PFSK-1 (cell line): ENCODE measurements around the gene SELENOO.

Experiments used
- FOXP2 ChIP-seq: optimal IDR thresholded peaks from 2 replicates; pipeline ENCODE3; 2011; ENCODE audit warnings: borderline replicate concordance, control low read depth, inconsistent platforms; ENCODE audit not compliant: insufficient read depth; ENCODE audit errors: extremely low read length, extremely low read depth
- POLR2AphosphoS5 ChIP-seq: IDR thresholded peaks from 2 replicates; pipeline ENCODE4 v1.6.1; 2012; ENCODE audit warnings: low read depth, mild to moderate bottlenecking, control low read depth, low read length, moderate library complexity
- REST ChIP-seq, 2 experiments: IDR thresholded peaks; 2 replicates each; pipeline versions ENCODE4 v1.6.1 to v1.8.0; 2011 to 2012; ENCODE audit warnings: low read depth in 2 of 2, low read length in 2 of 2, control low read depth in 1 of 2, inconsistent platforms in 1 of 2, mild to moderate bottlenecking in 1 of 2, moderate library complexity in 1 of 2; ENCODE audit not compliant: insufficient read depth in 1 of 2
- SIN3A ChIP-seq: IDR thresholded peaks from 2 replicates; pipeline ENCODE4 v1.6.1; 2012; ENCODE audit warnings: mild to moderate bottlenecking, low read length, moderate library complexity, borderline replicate concordance; ENCODE audit not compliant: insufficient read depth
- TAF1 ChIP-seq: IDR thresholded peaks from 2 replicates; pipeline ENCODE4 v1.6.1; 2012; ENCODE audit warnings: low read length, control low read depth, borderline replicate concordance; ENCODE audit not compliant: insufficient read depth

The SELENOO gene

DNA sequence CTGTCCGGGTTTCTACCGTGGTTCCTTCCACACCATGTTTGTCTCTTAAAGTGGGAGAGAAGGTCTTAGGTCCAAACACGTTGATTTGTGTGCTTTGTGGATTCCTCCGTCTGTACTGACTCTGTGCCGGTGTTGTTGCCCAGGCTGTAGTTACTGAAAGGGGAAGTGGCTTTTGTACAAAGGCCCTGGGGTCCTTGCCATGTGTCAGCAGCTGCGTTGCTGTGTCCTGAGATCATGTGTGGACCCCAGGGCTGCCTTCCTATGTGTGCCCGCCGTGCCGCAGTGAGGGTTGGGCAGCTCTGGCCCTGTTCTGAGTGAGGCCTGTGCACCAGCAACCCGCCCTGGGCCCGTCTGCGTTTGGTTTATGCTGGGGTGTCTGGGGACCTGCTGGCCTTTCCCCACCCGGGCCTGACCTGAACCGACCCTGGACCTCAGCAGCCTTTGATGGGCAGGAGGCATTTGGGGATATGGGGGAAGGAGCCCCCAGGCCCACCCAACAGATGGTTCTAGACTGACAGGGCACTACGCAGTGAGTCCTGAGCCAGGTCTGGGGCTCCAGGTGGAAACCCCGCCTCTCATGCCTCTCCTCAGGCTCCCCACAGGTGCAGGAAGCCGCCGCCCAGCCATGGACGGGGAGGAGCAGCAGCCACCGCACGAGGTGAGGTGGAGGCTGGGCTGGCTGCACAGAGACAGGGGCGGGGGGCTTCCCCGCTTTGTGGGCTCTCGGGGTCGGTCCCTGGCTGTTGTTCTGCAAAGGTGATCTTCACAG is 8.2 kb upstream of the SELENOO start:
- no peak for TF ChIP-seq SIN3A

DNA sequence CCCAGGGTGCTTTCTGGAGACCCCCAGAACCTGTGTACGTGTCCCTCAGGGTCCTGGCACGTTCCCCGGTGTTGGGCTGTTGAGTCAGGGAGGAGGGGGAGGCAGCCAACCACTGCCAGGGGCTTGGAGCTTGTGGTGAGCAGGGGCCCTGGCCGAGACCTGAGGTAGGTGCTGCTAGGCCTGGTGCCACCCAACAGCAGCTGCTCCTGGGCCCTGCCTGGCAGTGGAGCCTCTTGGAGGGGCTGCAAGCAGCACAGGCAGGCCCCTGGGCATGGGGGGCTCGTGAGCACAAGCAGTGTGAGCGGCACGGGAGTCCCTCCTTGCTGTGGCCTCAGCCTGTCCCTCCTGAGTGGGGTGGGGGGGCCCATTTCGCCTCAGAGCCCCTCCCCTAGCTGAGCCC is 7.2 kb upstream of the SELENOO start:
- no peak for TF ChIP-seq TAF1
- no peak for TF ChIP-seq POLR2AphosphoS5
- TF ChIP-seq FOXP2 = no peak
- no peak for TF ChIP-seq SIN3A
- no peak for TF ChIP-seq REST (IDR thresholded peaks at IDR 0.05; ENCODE audit: insufficient read depth in 1 of 2, low read depth in 2 of 2, low read length in 2 of 2)

DNA sequence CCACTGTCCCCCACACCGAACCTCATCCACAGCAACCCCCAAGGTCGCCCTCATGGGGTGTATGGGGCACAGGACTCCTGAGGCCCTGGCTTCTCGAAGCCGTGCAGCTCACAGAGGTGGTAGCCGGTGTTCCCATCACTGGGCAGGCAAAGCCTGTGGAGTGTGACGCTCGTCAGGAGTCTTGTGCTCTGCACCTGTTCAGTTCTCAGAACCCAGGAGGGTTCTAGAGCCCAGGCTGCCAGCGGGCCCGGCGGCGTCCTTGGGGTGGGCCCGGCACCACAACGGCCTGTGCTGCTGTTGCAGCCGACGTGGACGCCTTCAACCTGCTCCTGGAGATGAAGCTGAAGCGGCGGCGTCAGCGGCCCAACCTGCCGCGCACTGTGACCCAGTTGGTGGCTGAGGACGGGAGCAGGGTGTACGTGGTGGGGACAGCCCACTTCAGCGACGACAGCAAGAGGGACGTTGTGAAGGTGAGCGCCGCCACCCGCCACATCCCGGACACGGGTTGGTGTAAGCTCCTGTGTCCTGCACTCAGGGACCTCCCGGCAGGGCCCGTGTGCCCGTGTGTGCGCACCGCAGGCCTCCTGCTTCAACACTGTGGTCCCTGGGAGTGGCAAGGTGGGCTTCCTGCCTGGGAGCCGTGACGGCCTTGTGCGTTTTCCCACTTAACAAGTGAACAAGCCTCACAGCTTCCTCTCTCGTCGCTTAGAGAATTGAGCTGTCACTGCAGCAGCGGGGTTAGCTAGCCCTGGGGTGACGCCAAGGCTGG is 6.6 kb upstream of the SELENOO start:
- no peak for TF ChIP-seq SIN3A
- no peak for TF ChIP-seq REST (IDR thresholded peaks at IDR 0.05; ENCODE audit: insufficient read depth in 1 of 2, low read depth in 2 of 2, low read length in 2 of 2)
- no peak for TF ChIP-seq POLR2AphosphoS5
- TF ChIP-seq FOXP2 = no peak
- no peak for TF ChIP-seq TAF1

DNA sequence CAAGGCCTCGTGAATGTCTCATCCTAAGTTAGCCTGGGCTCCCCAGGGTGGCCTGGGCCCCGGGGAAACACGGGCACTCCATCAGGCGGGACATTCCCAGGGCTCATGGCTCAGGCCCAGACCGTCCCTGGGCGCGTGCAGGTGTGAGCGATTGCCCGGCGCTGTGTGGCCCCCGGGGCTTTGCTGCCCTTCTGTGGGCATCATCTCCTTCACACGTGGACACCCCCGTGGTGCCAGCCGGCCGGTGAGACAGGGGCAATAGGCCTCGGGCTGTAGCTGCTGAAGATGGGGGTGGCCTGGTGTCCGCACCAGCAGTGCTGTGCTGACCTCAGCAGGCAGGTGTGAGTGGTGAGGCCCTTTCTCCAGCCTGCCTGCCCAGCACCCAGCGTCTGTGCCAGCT is 4.6 kb upstream of the SELENOO start:
- TF ChIP-seq SIN3A (no peak), REST (IDR thresholded peaks at IDR 0.05; ENCODE audit: insufficient read depth in 1 of 2, low read depth in 2 of 2, low read length in 2 of 2) (no peak), FOXP2 (no peak), POLR2AphosphoS5 (no peak), TAF1 (no peak)

DNA sequence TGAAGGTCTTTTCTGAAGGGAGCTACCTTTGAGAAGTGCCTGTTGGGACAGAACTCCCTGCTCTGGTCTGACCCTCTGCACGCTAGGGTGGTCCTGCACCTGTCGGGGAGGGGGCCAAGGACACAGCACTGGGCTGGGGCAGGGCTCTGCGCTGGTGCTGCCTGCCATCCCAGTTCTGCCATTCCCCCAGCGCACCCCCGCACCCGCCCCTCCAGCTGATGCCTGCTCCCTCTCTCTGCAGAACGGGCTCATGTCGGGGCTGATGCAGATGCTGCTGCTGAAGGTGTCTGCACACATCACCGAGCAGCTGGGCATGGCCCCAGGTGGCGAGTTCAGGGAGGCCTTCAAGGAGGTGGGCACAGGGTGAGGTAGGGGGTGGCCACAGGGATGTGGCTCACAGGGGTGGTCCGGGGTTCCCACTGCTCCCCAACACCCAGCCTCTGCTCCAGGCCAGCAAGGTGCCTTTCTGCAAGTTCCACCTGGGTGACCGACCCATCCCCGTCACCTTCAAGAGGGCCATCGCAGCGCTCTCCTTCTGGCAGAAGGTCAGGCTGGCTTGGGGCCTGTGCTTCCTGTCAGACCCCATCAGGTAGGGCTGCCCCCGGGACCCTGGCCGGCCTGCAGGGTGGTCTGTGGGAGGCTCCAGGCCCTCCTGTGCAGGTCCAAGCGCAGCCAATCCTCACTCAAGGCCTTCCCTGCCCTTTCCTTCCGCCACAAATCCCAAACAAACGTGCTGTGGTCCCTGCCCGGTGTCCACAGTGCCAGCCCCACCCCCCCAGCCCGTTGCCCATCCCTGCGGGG is 3.6 kb upstream of the SELENOO start:
- TF ChIP-seq TAF1 = no peak
- TF ChIP-seq REST (IDR thresholded peaks at IDR 0.05; ENCODE audit: insufficient read depth in 1 of 2, low read depth in 2 of 2, low read length in 2 of 2) = no peak
- TF ChIP-seq POLR2AphosphoS5 = no peak; the same call in 1 of the 2 replicates
- TF ChIP-seq SIN3A = no peak
- TF ChIP-seq FOXP2 = no peak
